Osteocyte (in vitro differentiated cells): ENCODE results near the gene SESN2. TPM values are rescaled to one million over a fixed set of nuclear protein-coding genes. Genes with fewer than 3 reads are reported as not detected.

ENCODE experiments used
- DNase-seq: peaks from one replicate; pipeline ENCODE4 v3.0.0; 2021; ENCODE audit warnings: mixed read lengths; ENCODE audit not compliant: unreplicated experiment; ENCODE audit errors: extremely low spot score
- H3K27ac Mint-ChIP-seq: one replicate; pipeline ENCODE4 v1.8.0; 2021; ENCODE audit warnings: mild to moderate bottlenecking, mixed read lengths; ENCODE audit not compliant: unreplicated experiment
- H3K27me3 Mint-ChIP-seq: one replicate; pipeline ENCODE4 v1.8.0; 2021; ENCODE audit warnings: mixed read lengths; ENCODE audit not compliant: unreplicated experiment
- H3K36me3 Mint-ChIP-seq: one replicate; pipeline ENCODE4 v1.8.0; 2021; ENCODE audit warnings: mixed read lengths; ENCODE audit not compliant: unreplicated experiment
- H3K4me1 Mint-ChIP-seq: one replicate; pipeline ENCODE4 v1.8.0; 2021; ENCODE audit warnings: mixed read lengths; ENCODE audit not compliant: unreplicated experiment
- H3K4me3 Mint-ChIP-seq: one replicate; pipeline ENCODE4 v1.8.0; 2021; ENCODE audit warnings: mild to moderate bottlenecking, moderate library complexity, mixed read lengths; ENCODE audit not compliant: unreplicated experiment
- H3K9me3 Mint-ChIP-seq: one replicate; pipeline ENCODE4 v1.8.0; 2021; ENCODE audit warnings: mixed read lengths; ENCODE audit not compliant: unreplicated experiment
- total RNA-seq: library from RNA; stranded (reverse); gene quantifications from 2 replicates; pipeline ENCODE4 v1.2.1, GENCODE V29; 2021
- TF ChIP-seq, protein P1 (sequence below): fragments of 200-600 bp; sonication (generic); IDR thresholded peaks from 2 replicates; pipeline ENCODE4 v1.5.0; 2021; ENCODE audit warnings: antibody characterized with exemption, mild to moderate bottlenecking, moderate library complexity

SESN2 gene
- total RNA-seq, 1 donor from 2014 or later: 32.1 TPM

GRCh38 chr1:28267633-28268032 is 8.3 kb downstream of the SESN2 start:
- peaks cover 7% of the 10 kb centered on the region for H3K36me3 Mint-ChIP-seq
- peaks cover 37% of the 10 kb centered on the region for H3K4me1 Mint-ChIP-seq
- H3K27me3 Mint-ChIP-seq: no peaks in the 10 kb centered on the region
- H3K4me3 Mint-ChIP-seq: no peak overlapping the region
- TF ChIP-seq, protein P1, sequence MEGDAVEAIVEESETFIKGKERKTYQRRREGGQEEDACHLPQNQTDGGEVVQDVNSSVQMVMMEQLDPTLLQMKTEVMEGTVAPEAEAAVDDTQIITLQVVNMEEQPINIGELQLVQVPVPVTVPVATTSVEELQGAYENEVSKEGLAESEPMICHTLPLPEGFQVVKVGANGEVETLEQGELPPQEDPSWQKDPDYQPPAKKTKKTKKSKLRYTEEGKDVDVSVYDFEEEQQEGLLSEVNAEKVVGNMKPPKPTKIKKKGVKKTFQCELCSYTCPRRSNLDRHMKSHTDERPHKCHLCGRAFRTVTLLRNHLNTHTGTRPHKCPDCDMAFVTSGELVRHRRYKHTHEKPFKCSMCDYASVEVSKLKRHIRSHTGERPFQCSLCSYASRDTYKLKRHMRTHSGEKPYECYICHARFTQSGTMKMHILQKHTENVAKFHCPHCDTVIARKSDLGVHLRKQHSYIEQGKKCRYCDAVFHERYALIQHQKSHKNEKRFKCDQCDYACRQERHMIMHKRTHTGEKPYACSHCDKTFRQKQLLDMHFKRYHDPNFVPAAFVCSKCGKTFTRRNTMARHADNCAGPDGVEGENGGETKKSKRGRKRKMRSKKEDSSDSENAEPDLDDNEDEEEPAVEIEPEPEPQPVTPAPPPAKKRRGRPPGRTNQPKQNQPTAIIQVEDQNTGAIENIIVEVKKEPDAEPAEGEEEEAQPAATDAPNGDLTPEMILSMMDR: no peak
- H3K27ac Mint-ChIP-seq: peak overlapping the region; percentile 47
- no peak for DNase-seq
- no peaks in the 10 kb centered on the region for H3K9me3 Mint-ChIP-seq

GRCh38 chr1:28269529-28269928 is 10.2 kb downstream of the SESN2 start:
- Mint-ChIP-seq H3K27ac (no peak overlapping the region), H3K4me1 (peaks cover 25% of the 10 kb centered on the region), H3K27me3 (no peaks in the 10 kb centered on the region), H3K36me3 (peaks cover 20% of the 10 kb centered on the region), H3K9me3 (no peaks in the 10 kb centered on the region), H3K4me3 (no peak overlapping the region)
- TF ChIP-seq, protein P1: no peak
- no peak for DNase-seq

DNA sequence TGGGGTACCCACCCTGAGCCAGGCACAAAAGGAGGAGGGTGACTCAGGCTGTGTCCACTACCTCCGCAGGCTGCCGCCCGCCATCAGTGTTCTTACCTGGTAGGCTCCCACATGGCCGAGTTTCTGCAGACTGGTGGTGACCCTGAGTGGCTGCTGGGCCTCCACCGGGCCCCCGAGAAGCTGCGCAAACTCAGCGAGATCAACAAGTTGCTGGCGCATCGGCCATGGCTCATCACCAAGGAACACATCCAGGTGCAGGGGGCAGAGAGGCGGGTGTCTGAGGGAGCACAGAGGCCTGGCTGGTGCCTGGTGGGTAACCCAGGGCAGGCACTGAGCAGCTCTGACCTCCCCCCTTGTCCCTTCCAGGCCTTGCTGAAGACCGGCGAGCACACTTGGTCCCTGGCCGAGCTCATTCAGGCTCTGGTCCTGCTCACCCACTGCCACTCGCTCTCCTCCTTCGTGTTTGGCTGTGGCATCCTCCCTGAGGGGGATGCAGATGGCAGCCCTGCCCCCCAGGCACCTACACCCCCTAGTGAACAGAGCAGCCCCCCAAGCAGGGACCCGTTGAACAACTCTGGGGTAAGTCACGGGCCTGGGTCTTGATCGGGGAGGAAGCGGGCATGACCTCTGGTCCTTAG is 13.0 kb downstream of the SESN2 start:
- DNase-seq: no peak
- TF ChIP-seq, protein P1: no peak
- H3K4me1 Mint-ChIP-seq: peaks cover 8% of the 10 kb centered on the region
- no peak overlapping the region for H3K4me3 Mint-ChIP-seq
- peaks cover 31% of the 10 kb centered on the region for H3K36me3 Mint-ChIP-seq
- H3K27ac Mint-ChIP-seq: no peak overlapping the region
- H3K27me3 Mint-ChIP-seq: no peaks in the 10 kb centered on the region
- H3K9me3 Mint-ChIP-seq: no peaks in the 10 kb centered on the region

DNA sequence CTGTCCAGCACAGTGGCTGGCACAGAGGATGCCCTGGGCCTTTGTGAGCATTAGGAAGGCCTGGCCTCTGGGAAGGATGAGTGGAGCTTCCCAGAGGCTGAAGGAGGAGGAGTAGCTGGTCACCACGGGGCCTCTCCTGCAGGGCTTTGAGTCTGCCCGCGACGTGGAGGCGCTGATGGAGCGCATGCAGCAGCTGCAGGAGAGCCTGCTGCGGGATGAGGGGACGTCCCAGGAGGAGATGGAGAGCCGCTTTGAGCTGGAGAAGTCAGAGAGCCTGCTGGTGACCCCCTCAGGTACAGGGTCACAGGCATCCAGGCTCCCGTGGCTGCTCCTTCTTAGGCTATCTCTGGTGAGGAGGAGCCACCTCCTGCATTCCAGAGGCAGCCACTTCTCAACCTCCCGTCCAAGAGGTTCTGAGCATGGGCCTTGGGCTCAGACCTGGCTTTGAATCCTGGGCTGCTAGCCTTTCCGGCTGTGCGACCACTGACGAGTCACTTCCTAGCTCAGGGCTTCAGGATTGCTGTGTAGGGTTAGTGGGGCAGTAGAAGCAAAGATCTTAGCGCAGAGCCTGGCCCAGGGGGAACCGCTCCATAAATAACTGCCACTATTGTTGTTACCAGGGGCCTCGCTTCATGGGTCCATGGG is 14.0 kb downstream of the SESN2 start:
- TF ChIP-seq, protein P1: no peak
- no peak overlapping the region for H3K27ac Mint-ChIP-seq

GRCh38 chr1:28278763-28279162 is 19.4 kb downstream of the SESN2 start:
- Mint-ChIP-seq H3K27me3 (no peaks in the 10 kb centered on the region), H3K27ac (no peak overlapping the region), H3K36me3 (peaks cover 62% of the 10 kb centered on the region), H3K9me3 (no peaks in the 10 kb centered on the region), H3K4me3 (no peak overlapping the region), H3K4me1 (no peaks in the 10 kb centered on the region)
- TF ChIP-seq, protein P1: no peak
- DNase-seq: no peak

More for the DNA sequence above, 14.0 kb downstream of the SESN2 start:
- DNase-seq: no peak
- H3K36me3 Mint-ChIP-seq: peaks cover 39% of the 10 kb centered on the region
- no peaks in the 10 kb centered on the region for H3K9me3 Mint-ChIP-seq
- H3K4me1 Mint-ChIP-seq: no peaks in the 10 kb centered on the region
- H3K4me3 Mint-ChIP-seq: no peak overlapping the region
- H3K27me3 Mint-ChIP-seq: no peaks in the 10 kb centered on the region
